Measurements from ENCODE around the gene GPRASP2.
"Not testable (repeated sequence)": the region's sequence is repeated elsewhere in the genome, so short reads cannot be mapped to it uniquely, and the experiment has no call there.

Gene GPRASP2

DNA sequence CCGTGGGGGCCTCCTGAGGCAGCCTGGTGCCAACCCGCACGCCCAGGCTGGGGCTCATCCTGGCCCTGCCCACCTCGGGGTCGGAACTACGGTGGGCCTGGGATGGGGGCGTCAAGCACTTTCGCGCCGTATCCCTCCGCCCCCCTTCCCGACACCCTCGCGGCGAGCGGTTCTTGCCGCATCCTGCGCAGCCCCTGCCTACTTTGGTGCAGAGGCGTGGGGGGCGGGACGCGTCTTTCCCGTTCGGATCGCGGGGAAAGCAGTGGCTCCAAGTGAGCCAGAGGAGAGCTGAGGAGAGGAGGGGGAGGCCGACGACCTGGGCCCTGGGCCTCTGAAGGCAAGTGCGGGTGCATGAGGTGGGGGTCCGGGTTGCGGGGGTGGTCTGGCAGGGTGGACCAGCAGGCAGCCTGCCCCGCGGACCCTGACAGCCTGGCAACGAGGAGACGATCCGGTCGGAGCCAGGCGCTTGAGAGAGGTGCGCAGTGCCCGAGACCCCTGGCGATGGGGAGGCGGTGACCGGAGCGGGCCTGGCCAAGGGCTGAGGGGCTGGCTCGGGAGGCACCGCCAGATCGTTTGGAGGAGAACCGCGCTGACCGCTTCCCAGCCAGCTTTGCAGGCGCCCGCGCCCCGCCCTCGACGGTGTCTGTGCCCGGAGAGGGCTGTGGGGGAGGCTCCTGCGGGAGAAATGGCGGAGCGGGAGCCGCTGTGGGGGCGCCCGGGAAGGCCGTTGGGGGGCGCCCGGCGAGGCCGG is at the start of gene GPRASP2:
Gene GPRASP2 (plus strand): TSS at position 233 of the 751 bp plus-strand sequence. CDS start 2,422 bp downstream, outside the sequence.
- no peak for DNase-seq (ENCODE audit: low read depth)
- peak within 1 kb of the TSS; percentile 66 for H3K4me3 ChIP-seq (replicated peaks; ENCODE audit: low read depth, low read length)
- TF ChIP-seq, protein P1, sequence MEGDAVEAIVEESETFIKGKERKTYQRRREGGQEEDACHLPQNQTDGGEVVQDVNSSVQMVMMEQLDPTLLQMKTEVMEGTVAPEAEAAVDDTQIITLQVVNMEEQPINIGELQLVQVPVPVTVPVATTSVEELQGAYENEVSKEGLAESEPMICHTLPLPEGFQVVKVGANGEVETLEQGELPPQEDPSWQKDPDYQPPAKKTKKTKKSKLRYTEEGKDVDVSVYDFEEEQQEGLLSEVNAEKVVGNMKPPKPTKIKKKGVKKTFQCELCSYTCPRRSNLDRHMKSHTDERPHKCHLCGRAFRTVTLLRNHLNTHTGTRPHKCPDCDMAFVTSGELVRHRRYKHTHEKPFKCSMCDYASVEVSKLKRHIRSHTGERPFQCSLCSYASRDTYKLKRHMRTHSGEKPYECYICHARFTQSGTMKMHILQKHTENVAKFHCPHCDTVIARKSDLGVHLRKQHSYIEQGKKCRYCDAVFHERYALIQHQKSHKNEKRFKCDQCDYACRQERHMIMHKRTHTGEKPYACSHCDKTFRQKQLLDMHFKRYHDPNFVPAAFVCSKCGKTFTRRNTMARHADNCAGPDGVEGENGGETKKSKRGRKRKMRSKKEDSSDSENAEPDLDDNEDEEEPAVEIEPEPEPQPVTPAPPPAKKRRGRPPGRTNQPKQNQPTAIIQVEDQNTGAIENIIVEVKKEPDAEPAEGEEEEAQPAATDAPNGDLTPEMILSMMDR (IDR thresholded peaks at IDR 0.05; ENCODE audit: low read length, missing control alignments) = no peak

DNA sequence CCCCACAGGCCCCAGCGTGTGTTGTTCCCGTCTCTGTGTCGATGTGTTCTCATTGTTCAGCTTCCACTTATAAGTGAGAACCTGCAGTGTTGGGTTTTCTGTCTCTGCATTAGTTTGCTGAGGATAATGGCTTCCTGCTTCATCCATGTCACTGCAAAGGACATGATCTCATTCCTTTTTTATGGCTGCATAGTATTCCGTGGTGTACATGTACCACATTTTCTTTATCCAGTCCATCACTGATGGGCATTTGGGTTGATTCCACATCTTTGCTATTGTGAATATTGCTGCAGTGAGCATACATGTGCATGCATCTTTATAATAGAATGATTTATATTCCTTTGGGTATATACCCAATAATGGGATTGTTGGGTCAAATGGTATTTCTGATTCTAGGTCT is 48.4 kb upstream of the GPRASP2 start:
- not testable (repeated sequence) for DNase-seq (ENCODE audit: low read depth)

DNA sequence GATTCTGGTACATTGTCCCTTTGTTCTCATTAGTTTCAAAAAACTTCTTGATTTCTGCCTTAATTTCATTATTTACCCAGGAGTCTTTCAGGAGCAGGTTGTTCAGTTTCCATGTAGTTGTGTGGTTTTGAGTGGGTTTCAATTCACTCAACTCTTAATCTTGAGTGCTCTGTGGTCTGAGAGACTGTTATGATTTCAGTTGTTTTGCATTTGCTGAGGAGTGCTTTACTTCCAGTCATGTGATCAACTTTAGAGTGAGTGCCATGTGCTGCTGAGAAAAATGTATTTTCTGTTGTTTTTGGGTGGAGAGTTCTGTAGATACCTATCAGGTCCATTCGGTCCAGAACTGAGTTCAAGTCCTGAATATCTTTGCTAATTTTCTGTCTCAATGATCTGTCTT is 45.2 kb upstream of the GPRASP2 start:
- not testable (repeated sequence) for H3K4me3 ChIP-seq (replicated peaks; ENCODE audit: low read depth, low read length)

More for the DNA sequence above, 48.4 kb upstream of the GPRASP2 start:
- not testable (repeated sequence) for H3K4me3 ChIP-seq (replicated peaks; ENCODE audit: low read depth, low read length)

DNA sequence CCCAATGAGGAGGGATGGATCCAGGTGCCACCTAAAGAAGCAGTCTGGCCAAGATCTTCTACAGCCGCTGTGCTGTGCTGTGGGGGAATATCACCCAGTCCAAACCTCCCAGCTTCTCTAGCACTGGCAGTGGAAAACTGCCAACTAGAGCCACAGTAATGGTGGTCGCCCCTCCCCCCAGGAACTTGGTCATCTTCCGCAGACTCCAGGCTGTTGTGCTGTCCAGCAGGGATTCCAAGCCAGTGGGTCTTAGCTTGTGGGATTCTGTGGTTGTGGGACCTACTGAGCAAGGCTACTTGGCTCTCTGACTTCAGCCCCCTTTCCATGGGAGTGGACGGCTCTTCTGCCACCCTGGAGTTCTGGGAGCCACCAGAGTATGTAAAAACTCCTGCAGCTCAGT is 42.7 kb upstream of the GPRASP2 start:
- no peak for DNase-seq (ENCODE audit: low read depth)
- no peak overlapping the region for H3K4me3 ChIP-seq (replicated peaks; ENCODE audit: low read depth, low read length)
- TF ChIP-seq, protein P1 (IDR thresholded peaks at IDR 0.05; ENCODE audit: low read length, missing control alignments) = no peak

More for the DNA sequence above, 45.2 kb upstream of the GPRASP2 start:
- DNase-seq (ENCODE audit: low read depth) = not testable (repeated sequence)

DNA sequence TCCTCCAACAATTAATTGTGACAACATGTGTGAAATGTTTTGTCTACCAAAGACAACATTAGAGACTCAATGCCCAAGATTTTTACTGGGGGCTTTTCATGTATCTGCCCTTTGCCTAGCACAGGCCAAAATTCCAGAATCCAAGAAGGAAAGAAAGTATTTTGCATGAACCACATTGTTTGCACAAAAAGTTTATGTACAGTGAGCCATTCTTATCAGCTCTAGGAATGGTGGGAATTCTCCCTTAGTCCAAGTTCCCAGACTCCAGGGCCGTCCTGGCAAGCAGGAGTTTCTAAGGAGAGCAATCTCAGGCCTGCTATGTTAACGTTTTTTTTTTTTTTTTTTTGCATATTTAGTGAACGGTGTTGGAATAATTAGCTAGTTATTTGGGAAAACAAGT is 39.4 kb upstream of the GPRASP2 start:
- TF ChIP-seq, protein P1 (IDR thresholded peaks at IDR 0.05; ENCODE audit: low read length, missing control alignments) = no peak
- no peak overlapping the region for H3K4me3 ChIP-seq (replicated peaks; ENCODE audit: low read depth, low read length)
- peak; percentile 62 for DNase-seq (ENCODE audit: low read depth)

DNA sequence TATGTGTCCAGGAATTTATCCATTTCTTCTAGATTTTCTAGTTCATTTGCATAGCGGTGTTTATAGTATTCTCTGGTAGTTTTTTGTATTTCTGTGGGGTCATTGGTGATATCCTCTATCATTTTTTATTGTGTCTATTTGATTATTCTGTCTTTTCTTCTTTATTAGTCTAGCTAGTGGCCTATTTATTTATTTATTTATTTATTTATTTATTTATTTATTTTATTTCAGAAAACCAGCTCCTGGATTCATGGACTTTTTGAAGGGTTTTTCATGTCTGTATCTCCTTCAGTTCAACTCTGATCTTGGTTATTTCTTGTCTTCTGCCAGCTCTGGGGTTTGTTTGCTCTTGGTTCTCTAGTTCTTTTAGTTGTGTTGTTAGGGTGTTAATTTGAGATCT is 34.8 kb upstream of the GPRASP2 start:
- H3K4me3 ChIP-seq (replicated peaks; ENCODE audit: low read depth, low read length); DNase-seq (ENCODE audit: low read depth): not testable (repeated sequence)

DNA sequence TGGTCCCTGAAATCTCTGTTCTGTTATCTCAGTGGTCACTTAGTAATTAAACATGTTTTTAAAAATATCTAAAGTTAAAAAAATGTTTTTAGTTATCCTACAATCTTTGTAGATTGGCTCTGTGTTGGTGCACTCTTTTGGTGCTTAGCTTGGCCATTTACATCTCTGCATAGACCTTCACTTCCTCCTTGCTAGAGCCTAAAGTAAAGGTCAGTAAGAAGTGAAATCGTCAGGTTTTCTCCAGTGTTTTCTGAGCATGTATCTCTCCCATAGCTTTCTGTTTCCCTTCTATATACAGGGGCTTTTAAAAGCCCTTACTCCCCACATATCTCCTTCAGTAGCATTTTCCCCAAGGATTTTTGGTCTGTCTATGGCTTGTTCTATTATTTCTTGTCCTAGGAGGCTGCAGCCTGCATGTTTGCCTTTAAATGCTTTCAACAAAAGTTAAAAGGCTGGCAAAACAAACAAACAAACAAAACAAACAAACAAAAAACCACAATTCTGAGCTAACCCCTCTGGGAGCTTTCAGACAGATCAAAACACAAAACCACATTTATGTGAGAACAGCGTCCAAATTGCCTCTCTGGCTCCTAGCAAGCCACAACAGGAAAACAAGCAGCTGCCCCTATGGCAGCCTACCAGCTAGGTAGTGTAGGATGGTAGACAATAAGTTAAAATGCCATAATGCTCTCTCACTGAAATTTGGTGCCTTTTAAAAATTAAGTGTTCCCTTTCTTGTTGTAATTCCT is 27.3 kb upstream of the GPRASP2 start:
- TF ChIP-seq, protein P1 (IDR thresholded peaks at IDR 0.05; ENCODE audit: low read length, missing control alignments) = no peak
- DNase-seq (ENCODE audit: low read depth) = no peak
- no peak overlapping the region for H3K4me3 ChIP-seq (replicated peaks; ENCODE audit: low read depth, low read length)

DNA sequence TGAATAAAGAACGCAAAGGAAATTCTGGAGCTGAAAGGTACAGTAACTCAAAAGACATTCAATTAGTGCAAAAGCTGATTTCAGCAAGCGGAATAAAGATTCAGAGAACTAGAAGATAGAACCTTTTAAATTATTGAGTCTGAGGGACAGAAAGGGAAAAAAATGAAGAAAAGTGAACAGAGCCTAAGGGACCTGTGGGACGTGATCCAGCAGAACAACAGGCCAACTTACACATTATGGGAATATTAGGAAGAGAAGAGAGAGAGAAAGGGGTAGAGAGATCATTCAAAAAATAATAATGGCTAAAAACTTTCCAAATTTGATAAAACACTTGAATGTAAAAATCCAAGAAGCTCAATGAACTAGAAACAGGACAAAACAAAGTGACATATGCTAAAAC is 17.5 kb upstream of the GPRASP2 start:
- H3K4me3 ChIP-seq (replicated peaks; ENCODE audit: low read depth, low read length) = no peak overlapping the region
- TF ChIP-seq, protein P1 (IDR thresholded peaks at IDR 0.05; ENCODE audit: low read length, missing control alignments) = no peak
- DNase-seq (ENCODE audit: low read depth) = no peak

Data from fibroblast of pulmonary artery (primary cell).